PC-3 (cell line): ENCODE data around the gene EXOSC2. TPM values are rescaled to one million over a fixed set of nuclear protein-coding genes. Genes with fewer than 3 reads are reported as not detected.

Source experiments
- ATAC-seq: fragments of 200-7000 bp; cut with Tn5 transposase; 2 replicates; pipeline ENCODE4 v1.9.1; 2020; ENCODE audit warnings: mild to moderate bottlenecking, moderate library complexity
- BruUV-seq: library from RNA; stranded (reverse); fragments of 400-500 nt; replicated peaks from 2 replicates; lab custom pipeline; 2021; lab: Mats Ljungman, UMichigan
- CTCF ChIA-PET: fragments of 300-600 bp; sonication (Branson Sonifier 250); formaldehyde crosslinking; loops from one replicate; lab custom pipeline; 2022; ENCODE audit warnings: antibody characterized with exemption; lab: Charles Lee
- POLR2A ChIA-PET: fragments of 300-600 bp; sonication (Branson Sonifier 250); formaldehyde crosslinking; loops from one replicate; lab custom pipeline; 2022; ENCODE audit warnings: antibody characterized with exemption; ENCODE audit not compliant: unreplicated experiment; lab: Charles Lee
- DNase-seq: peaks from one replicate; pipeline ENCODE4 v3.0.0-alpha.2; 2015
- H2AFZ ChIP-seq: fragments of 300-600 bp; sonication (generic); 2 replicates; pipeline ENCODE4 v1.6.0; 2016; ENCODE audit warnings: antibody characterized with exemption, low read length
- H3F3A ChIP-seq: fragments of 300-600 bp; sonication (generic); one replicate; pipeline ENCODE4 v1.6.0; 2017; ENCODE audit warnings: antibody characterized with exemption, low read length, control low read depth, mild to moderate bottlenecking; ENCODE audit not compliant: unreplicated experiment
- H3K27ac ChIP-seq: fragments of 300-600 bp; sonication (generic); 2 replicates; pipeline ENCODE4 v1.5.1; 2016; ENCODE audit warnings: mild to moderate bottlenecking, low read length
- H3K27me3 ChIP-seq: fragments of 300-600 bp; sonication (generic); 2 replicates; pipeline ENCODE4 v1.6.1; 2016; ENCODE audit warnings: low read length, mixed read lengths
- H3K36me3 ChIP-seq: fragments of 300-600 bp; sonication (generic); 2 replicates; pipeline ENCODE4 v1.6.1; 2016; ENCODE audit warnings: low read depth, mixed run types, low read length, mixed read lengths
- H3K4me1 ChIP-seq: fragments of 300-600 bp; sonication (generic); 2 replicates; pipeline ENCODE4 v1.5.1; 2016; ENCODE audit warnings: low read length; ENCODE audit not compliant: insufficient read depth
- H3K4me2 ChIP-seq: fragments of 300-600 bp; sonication (generic); 2 replicates; pipeline ENCODE4 v1.6.0; 2016; ENCODE audit warnings: low read length
- H3K4me3 ChIP-seq: fragments of 300-600 bp; sonication (generic); 2 replicates; pipeline ENCODE4 v1.5.1; 2016; ENCODE audit warnings: mild to moderate bottlenecking, low read length, mixed read lengths
- H3K79me2 ChIP-seq: fragments of 300-600 bp; sonication (generic); 2 replicates; pipeline ENCODE4 v1.6.1; 2017; ENCODE audit warnings: low read length, mixed read lengths
- H3K9ac ChIP-seq: fragments of 300-600 bp; sonication (generic); 2 replicates; pipeline ENCODE4 v1.6.0; 2016; ENCODE audit warnings: mild to moderate bottlenecking, low read length
- H3K9me2 ChIP-seq: fragments of 300-600 bp; sonication (generic); replicated peaks from 2 replicates; pipeline ENCODE4 v1.6.1; 2016; ENCODE audit warnings: mixed run types, low read length, mixed read lengths
- H3K9me3 ChIP-seq: fragments of 300-600 bp; sonication (generic); 2 replicates; pipeline ENCODE4 v1.6.1; 2016; ENCODE audit warnings: low read length, mixed read lengths
- H4K20me1 ChIP-seq: fragments of 300-600 bp; sonication (generic); 2 replicates; pipeline ENCODE4 v1.6.1; 2016; ENCODE audit warnings: low read length, mixed read lengths
- EZH2 ChIP-seq: fragments of 300-600 bp; sonication (generic); IDR thresholded peaks from one replicate; pipeline ENCODE4 v1.6.1; 2017; ENCODE audit warnings: antibody characterized with exemption, mild to moderate bottlenecking, low read length; ENCODE audit not compliant: unreplicated experiment
- EZH2phosphoT487 ChIP-seq: fragments of 300-600 bp; sonication (generic); IDR thresholded peaks from 2 replicates; pipeline ENCODE4 v1.6.1; 2018; ENCODE audit warnings: mild to moderate bottlenecking, antibody characterized with exemption, low read length, borderline replicate concordance
- intact Hi-C: fragments of 100-400 bp; cut with micrococcal nuclease; formaldehyde crosslinking; loops from 2 replicates; pipeline ENCODE4 v1.9.0; 2023
- total RNA-seq: library from RNA; depleted of rRNA; stranded (reverse); fragments of >200 nt; gene quantifications from 2 replicates; pipeline ENCODE4 v1.2.3, GENCODE V29; 2014
- TF ChIP-seq, protein P1 (sequence below): fragments of 300-600 bp; sonication (generic); conservative IDR thresholded peaks from 2 replicates; pipeline ENCODE4 v1.5.1; 2017; ENCODE audit warnings: antibody characterized with exemption, low read depth, mild to moderate bottlenecking, low read length

Gene EXOSC2
- total RNA-seq, 1 experiment from 2014 or later = 33.5 TPM

- Histone ChIP-seq H4K20me1 (no peaks in the 10 kb centered on the region), H3K4me3 (no peak overlapping the region), H3K9me3 (no peaks in the 10 kb centered on the region), H3K4me1 (no peaks in the 10 kb centered on the region), H3F3A (no peaks in the 10 kb centered on the region), H3K36me3 (no peaks in the 10 kb centered on the region), H2AFZ (no peak overlapping the region), H3K27ac (no peak overlapping the region), H3K9ac (no peak overlapping the region), H3K79me2 (no peaks in the 10 kb centered on the region), H3K4me2 (no peak overlapping the region), H3K9me2 (no peaks in the 10 kb centered on the region), H3K27me3 (peaks cover 40% of the 10 kb centered on the region)
- ATAC-seq = no peak
- intact Hi-C loops = no loop called here
- ChIA-PET POLR2A (no interaction called here), CTCF (no interaction called here)
- BruUV-seq = no TSS peak
- no peak for DNase-seq
- TF ChIP-seq, protein P1, sequence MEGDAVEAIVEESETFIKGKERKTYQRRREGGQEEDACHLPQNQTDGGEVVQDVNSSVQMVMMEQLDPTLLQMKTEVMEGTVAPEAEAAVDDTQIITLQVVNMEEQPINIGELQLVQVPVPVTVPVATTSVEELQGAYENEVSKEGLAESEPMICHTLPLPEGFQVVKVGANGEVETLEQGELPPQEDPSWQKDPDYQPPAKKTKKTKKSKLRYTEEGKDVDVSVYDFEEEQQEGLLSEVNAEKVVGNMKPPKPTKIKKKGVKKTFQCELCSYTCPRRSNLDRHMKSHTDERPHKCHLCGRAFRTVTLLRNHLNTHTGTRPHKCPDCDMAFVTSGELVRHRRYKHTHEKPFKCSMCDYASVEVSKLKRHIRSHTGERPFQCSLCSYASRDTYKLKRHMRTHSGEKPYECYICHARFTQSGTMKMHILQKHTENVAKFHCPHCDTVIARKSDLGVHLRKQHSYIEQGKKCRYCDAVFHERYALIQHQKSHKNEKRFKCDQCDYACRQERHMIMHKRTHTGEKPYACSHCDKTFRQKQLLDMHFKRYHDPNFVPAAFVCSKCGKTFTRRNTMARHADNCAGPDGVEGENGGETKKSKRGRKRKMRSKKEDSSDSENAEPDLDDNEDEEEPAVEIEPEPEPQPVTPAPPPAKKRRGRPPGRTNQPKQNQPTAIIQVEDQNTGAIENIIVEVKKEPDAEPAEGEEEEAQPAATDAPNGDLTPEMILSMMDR = no peak
Measured at GRCh38 chr9:130661451-130662098, 32.0 kb upstream of the EXOSC2 start.

GRCh38 chr9:130662099-130662969 lies 31.2 kb upstream of the EXOSC2 start:
- Histone ChIP-seq H2AFZ (no peak overlapping the region), H3K4me3 (no peak overlapping the region), H3K79me2 (no peaks in the 10 kb centered on the region), H4K20me1 (no peaks in the 10 kb centered on the region), H3K9me3 (no peaks in the 10 kb centered on the region), H3K9ac (no peak overlapping the region), H3K27me3 (peaks cover 40% of the 10 kb centered on the region), H3F3A (no peaks in the 10 kb centered on the region), H3K9me2 (no peaks in the 10 kb centered on the region), H3K36me3 (no peaks in the 10 kb centered on the region), H3K27ac (no peak overlapping the region), H3K4me2 (no peak overlapping the region), H3K4me1 (no peaks in the 10 kb centered on the region)
- BruUV-seq = no TSS peak
- ATAC-seq (no peak), DNase-seq (no peak)
- POLR2A ChIA-PET = no interaction called here
- TF ChIP-seq EZH2phosphoT487 (no peak), EZH2 (no peak)
- TF ChIP-seq, protein P1 = no peak
- CTCF ChIA-PET = no interaction called here
- intact Hi-C loops = no loop called here

- no TSS peak for BruUV-seq
- Histone ChIP-seq H3K4me1 (no peaks in the 10 kb centered on the region), H3K9me2 (no peaks in the 10 kb centered on the region), H3K27ac (no peak overlapping the region), H2AFZ (no peak overlapping the region), H3F3A (no peaks in the 10 kb centered on the region), H3K27me3 (peaks cover 40% of the 10 kb centered on the region), H3K9me3 (no peaks in the 10 kb centered on the region), H3K36me3 (no peaks in the 10 kb centered on the region), H4K20me1 (no peaks in the 10 kb centered on the region), H3K4me3 (no peak overlapping the region), H3K4me2 (no peak overlapping the region), H3K9ac (no peak overlapping the region), H3K79me2 (no peaks in the 10 kb centered on the region)
- ChIA-PET POLR2A (no interaction called here), CTCF (no interaction called here)
- TF ChIP-seq EZH2 (no peak), EZH2phosphoT487 (no peak)
- TF ChIP-seq, protein P1 = no peak
- DNase-seq = no peak
- intact Hi-C loops = no loop called here
- ATAC-seq = no peak
Measured at GRCh38 chr9:130662970-130663257, 30.7 kb upstream of the EXOSC2 start.
